Suprapubic skin (tissue), 4 donors: ENCODE data around the gene TOR1AIP2. TPM values are rescaled to one million over a fixed set of nuclear protein-coding genes. Genes with fewer than 3 reads are reported as not detected.

Source experiments
- DNase-seq, 2 donors: peaks; one replicate each; pipeline ENCODE4 v3.0.0-alpha.2; 2019; ENCODE audit warnings: low spot score in 2 of 2
- H3K27ac ChIP-seq: fragments of 200-600 bp; sonication (generic); one replicate; pipeline ENCODE4 v1.5.1; 2019
- H3K27me3 ChIP-seq: fragments of 200-600 bp; sonication (generic); one replicate; pipeline ENCODE4 v1.5.1; 2019
- H3K36me3 ChIP-seq: fragments of 200-600 bp; sonication (generic); one replicate; pipeline ENCODE4 v1.5.1; 2019
- H3K4me1 ChIP-seq: fragments of 200-600 bp; sonication (generic); one replicate; pipeline ENCODE4 v1.5.1; 2019
- H3K4me3 ChIP-seq: fragments of 200-600 bp; sonication (generic); one replicate; pipeline ENCODE4 v1.5.1; 2019; ENCODE audit warnings: mild to moderate bottlenecking
- H3K9me3 ChIP-seq: fragments of 200-600 bp; sonication (generic); one replicate; pipeline ENCODE4 v1.5.1; 2019
- CTCF ChIP-seq, 2 donors: fragments of 200-600 bp in 1 of 2; fragments of 450-650 bp in 1 of 2; sonication (generic) in 1 of 2; IDR thresholded peaks; one replicate each; pipeline ENCODE4 v1.5.1; 2016 to 2019; ENCODE audit warnings: antibody characterized with exemption in 2 of 2, mild to moderate bottlenecking in 1 of 2, moderate library complexity in 1 of 2
- EP300 ChIP-seq: sonication (generic); formaldehyde crosslinking; IDR thresholded peaks from one replicate; pipeline ENCODE4 v1.6.1; 2017; ENCODE audit warnings: antibody characterized with exemption
- POLR2A ChIP-seq, 2 donors: fragments of 450-650 bp; IDR thresholded peaks; one replicate each; pipeline ENCODE4 v1.6.1; 2017; ENCODE audit warnings: antibody characterized with exemption in 2 of 2, mild to moderate bottlenecking in 2 of 2, moderate library complexity in 2 of 2
- POLR2AphosphoS5 ChIP-seq, 3 donors: sonication (generic); formaldehyde crosslinking; IDR thresholded peaks; one replicate each; pipeline ENCODE4 v1.6.1; 2017; ENCODE audit warnings: antibody characterized with exemption in 3 of 3
- WGBS: methylation state at CpG from one replicate; pipeline ENCODE4 v1.1.5; 2018; 5-methylcytosine and 5-hydroxymethylcytosine counted together
- total RNA-seq, 4 donors: library from RNA; depleted of rRNA; stranded (reverse); fragments of >200 nt; gene quantifications; one replicate each; pipeline ENCODE4 v1.1.0, GENCODE V29; 2016

Gene TOR1AIP2
- total RNA-seq, 4 donors from 2014 or later, result 68.0 to 91.5 (median 78.3) TPM

- Histone ChIP-seq H3K4me1 (peaks cover 46% of the 10 kb centered on the region), H3K27ac (no peak overlapping the region), H3K4me3 (peak overlapping the region; percentile 81), H3K9me3 (no peaks in the 10 kb centered on the region), H3K36me3 (peaks cover 7% of the 10 kb centered on the region), H3K27me3 (no peaks in the 10 kb centered on the region)
- TF ChIP-seq CTCF (IDR thresholded peaks at IDR 0.05), result no peak
- no peak for TF ChIP-seq POLR2AphosphoS5 (IDR thresholded peaks at IDR 0.05)
- TF ChIP-seq POLR2A (IDR thresholded peaks at IDR 0.05), result no peak
- no peak for TF ChIP-seq EP300
- no peak for DNase-seq
- WGBS, result 80% methylated on average over 4 of the region's 4 CpGs
Observed at GRCh38 chr1:179875596-179876299, 1.9 kb downstream of the TOR1AIP2 start.

GRCh38 chr1:179873438-179873851 is 4.2 kb downstream of the TOR1AIP2 start:
- H3K36me3 ChIP-seq, result peaks cover 13% of the 10 kb centered on the region
- WGBS, result 99% methylated on average over 2 of the region's 2 CpGs
- H3K4me3 ChIP-seq, result no peak overlapping the region
- no peaks in the 10 kb centered on the region for H3K27me3 ChIP-seq
- no peak for TF ChIP-seq EP300
- TF ChIP-seq POLR2AphosphoS5 (IDR thresholded peaks at IDR 0.05), result no peak
- no peak for TF ChIP-seq CTCF (IDR thresholded peaks at IDR 0.05)
- TF ChIP-seq POLR2A (IDR thresholded peaks at IDR 0.05), result no peak
- no peaks in the 10 kb centered on the region for H3K9me3 ChIP-seq
- peaks cover 43% of the 10 kb centered on the region for H3K4me1 ChIP-seq
- DNase-seq, result no peak
- no peak overlapping the region for H3K27ac ChIP-seq

GRCh38 chr1:179872558-179872957 is 5.0 kb downstream of the TOR1AIP2 start:
- Histone ChIP-seq H3K27me3 (no peaks in the 10 kb centered on the region), H3K9me3 (no peaks in the 10 kb centered on the region), H3K4me3 (no peak overlapping the region), H3K27ac (no peak overlapping the region), H3K4me1 (peaks cover 38% of the 10 kb centered on the region), H3K36me3 (peaks cover 20% of the 10 kb centered on the region)
- DNase-seq, result no peak
- WGBS, result 85% methylated on average over 5 of the region's 5 CpGs
- TF ChIP-seq POLR2AphosphoS5 (IDR thresholded peaks at IDR 0.05) (no peak), EP300 (no peak), CTCF (IDR thresholded peaks at IDR 0.05) (no peak), POLR2A (IDR thresholded peaks at IDR 0.05) (no peak)

- no peak for DNase-seq
- 52% methylated on average over 1 of the region's 1 CpG for WGBS
- H3K4me1 ChIP-seq, result peaks cover 34% of the 10 kb centered on the region
- no peak overlapping the region for H3K27ac ChIP-seq
- no peaks in the 10 kb centered on the region for H3K27me3 ChIP-seq
- no peaks in the 10 kb centered on the region for H3K9me3 ChIP-seq
- H3K36me3 ChIP-seq, result peaks cover 24% of the 10 kb centered on the region
- TF ChIP-seq POLR2A (IDR thresholded peaks at IDR 0.05) (no peak), EP300 (no peak), POLR2AphosphoS5 (IDR thresholded peaks at IDR 0.05) (no peak)
- H3K4me3 ChIP-seq, result no peak overlapping the region
Observed at GRCh38 chr1:179871940-179872339, 5.7 kb downstream of the TOR1AIP2 start.

GRCh38 chr1:179870870-179871269 is 6.7 kb downstream of the TOR1AIP2 start:
- DNase-seq, result no peak
- H3K27me3 ChIP-seq, result no peaks in the 10 kb centered on the region
- H3K36me3 ChIP-seq, result peaks cover 32% of the 10 kb centered on the region
- 88% methylated on average over 1 of the region's 1 CpG for WGBS
- H3K9me3 ChIP-seq, result no peaks in the 10 kb centered on the region
- H3K4me3 ChIP-seq, result no peak overlapping the region
- H3K4me1 ChIP-seq, result peaks cover 24% of the 10 kb centered on the region
- TF ChIP-seq CTCF (IDR thresholded peaks at IDR 0.05) (no peak), EP300 (no peak), POLR2A (IDR thresholded peaks at IDR 0.05) (no peak), POLR2AphosphoS5 (IDR thresholded peaks at IDR 0.05) (no peak)
- no peak overlapping the region for H3K27ac ChIP-seq
